HepG2 (cell line): ENCODE data around the gene RPS6KA2. TPM values are rescaled to one million over a fixed set of nuclear protein-coding genes. Genes with fewer than 3 reads are reported as not detected.

Experiments
- ATAC-seq: fragments of 200-7000 bp; cut with Tn5 transposase; 3 replicates; pipeline ENCODE4 v1.9.1; 2020; ENCODE audit warnings: mild to moderate bottlenecking, moderate library complexity
- BruUV-seq: library from RNA; stranded (reverse); fragments of 400-500 nt; replicated peaks from 2 replicates; lab custom pipeline; 2021; lab: Mats Ljungman, UMichigan
- CTCF ChIA-PET: fragments of 300-600 bp; formaldehyde crosslinking; extraction: SDS; loops from one replicate; lab custom pipeline; 2021; ENCODE audit warnings: low total read pairs, inconsistent platforms, low intra/inter-chr PET ratio; lab: Yijun Ruan, JAX
- POLR2A ChIA-PET: fragments of 350-600 bp; sonication (Branson Sonifier 250); formaldehyde crosslinking; loops from one replicate; lab custom pipeline; 2020; ENCODE audit warnings: antibody characterized with exemption, inconsistent platforms; lab: Yijun Ruan, JAX
- DNase-seq: peaks from one replicate; pipeline ENCODE4 v3.0.0-alpha.2; 2015; ENCODE audit warnings: low spot score
- FAIRE-seq: peaks from 3 replicates; lab custom pipeline; 2011; peaks lifted over from hg19 to GRCh38; lab: Jason Lieb, UNC
- H2AFZ ChIP-seq: one replicate; pipeline ENCODE4 v1.6.1; 2011; ENCODE audit warnings: low read length, inconsistent platforms
- H3K27ac ChIP-seq: fragments of 300-600 bp; 3 replicates; pipeline ENCODE4 v1.8.0; 2011; ENCODE audit warnings: mixed run types, mild to moderate bottlenecking, mixed read lengths, low read length, inconsistent platforms; ENCODE audit not compliant: insufficient read depth; ENCODE audit errors: extremely low read length
- H3K27me3 ChIP-seq, 2 experiments: fragments of 200-600 bp in 1 of 2; 2 replicates in 1 of 2; 3 replicates in 1 of 2; pipeline versions ENCODE4 v1.6.0 to v1.8.0; 2011; ENCODE audit warnings: low read length in 2 of 2, mild to moderate bottlenecking in 2 of 2, moderate library complexity in 2 of 2, inconsistent platforms in 1 of 2; ENCODE audit not compliant: insufficient read depth in 2 of 2, control insufficient read depth in 1 of 2
- H3K36me3 ChIP-seq, 2 experiments: fragments of 200-600 bp in 1 of 2; replicated peaks in 1 of 2; 2 replicates in 1 of 2; 3 replicates in 1 of 2; pipeline versions ENCODE4 v1.5.1 to v1.8.0; 2011; ENCODE audit warnings: low read length in 2 of 2, inconsistent platforms in 1 of 2; ENCODE audit not compliant: insufficient read depth in 2 of 2, control insufficient read depth in 1 of 2
- H3K4me1 ChIP-seq: 2 replicates; pipeline ENCODE4 v1.5.1; 2012; ENCODE audit warnings: low read length, inconsistent platforms; ENCODE audit not compliant: insufficient read depth
- H3K4me2 ChIP-seq: 2 replicates; pipeline ENCODE4 v1.6.0; 2011; ENCODE audit warnings: low read depth, low read length, inconsistent platforms
- H3K4me3 ChIP-seq, 3 experiments: fragments of 200-600 bp in 1 of 3; sonication (generic), shearing (Covaris generic) in 1 of 3; replicated peaks in 1 of 3; 2 replicates each; pipeline ENCODE4 v1.5.1; 2011 to 2016; ENCODE audit warnings: low read length in 3 of 3, inconsistent platforms in 2 of 3, low read depth in 2 of 3, mild to moderate bottlenecking in 2 of 3, control low read depth in 1 of 3, mixed read lengths in 1 of 3; ENCODE audit not compliant: insufficient read depth in 1 of 3
- H3K79me2 ChIP-seq: one replicate; pipeline ENCODE4 v1.6.1; 2011; ENCODE audit warnings: low read length, inconsistent platforms; ENCODE audit not compliant: insufficient read depth
- H3K9ac ChIP-seq: 2 replicates; pipeline ENCODE4 v1.6.0; 2011; ENCODE audit warnings: mild to moderate bottlenecking, low read depth, low read length, inconsistent platforms; ENCODE audit not compliant: insufficient read depth
- H3K9me3 ChIP-seq: 2 replicates; pipeline ENCODE4 v1.5.1; 2012; ENCODE audit warnings: mild to moderate bottlenecking, low read length
- H4K20me1 ChIP-seq: 2 replicates; pipeline ENCODE4 v1.6.0; 2011; ENCODE audit warnings: inconsistent platforms, mild to moderate bottlenecking, low read length, moderate library complexity; ENCODE audit not compliant: insufficient read depth
- ARID2 ChIP-seq: sonication (generic); formaldehyde crosslinking; IDR thresholded peaks from 2 replicates; pipeline ENCODE4 v1.8.1; 2022; ENCODE audit warnings: mild to moderate bottlenecking, missing genetic modification reagents, borderline replicate concordance
- CAMTA2 ChIP-seq: sonication (generic); formaldehyde crosslinking; IDR thresholded peaks from 2 replicates; pipeline ENCODE4 v1.4.0; 2020; ENCODE audit warnings: mild to moderate bottlenecking, missing genetic modification reagents, borderline replicate concordance
- FOSL2 ChIP-seq: sonication (generic); formaldehyde crosslinking; IDR thresholded peaks from 2 replicates; pipeline ENCODE4 v1.4.0; 2020; ENCODE audit warnings: missing genetic modification reagents
- IKZF1 ChIP-seq: fragments of 450-650 bp; IDR thresholded peaks from 2 replicates; pipeline ENCODE4 v1.7.1; 2016
- SETDB1 ChIP-seq: sonication (generic); formaldehyde crosslinking; IDR thresholded peaks from 2 replicates; pipeline ENCODE4 v1.5.1; 2020; ENCODE audit warnings: missing genetic modification reagents, mild to moderate bottlenecking, borderline replicate concordance
- ZNF138 ChIP-seq: sonication (generic); formaldehyde crosslinking; IDR thresholded peaks from 2 replicates; pipeline ENCODE4 v1.5.0; 2020; ENCODE audit warnings: mild to moderate bottlenecking, low read depth, missing genetic modification reagents
- ZNF317 ChIP-seq: sonication (generic); formaldehyde crosslinking; IDR thresholded peaks from 2 replicates; pipeline ENCODE4 v1.5.0; 2020; ENCODE audit warnings: mild to moderate bottlenecking, missing genetic modification reagents
- WGBS: methylation state at CpG from one replicate; pipeline ENCODE4 v1.1.6; 2017; ENCODE audit warnings: low lambda C conversion rate; 5-methylcytosine and 5-hydroxymethylcytosine counted together
- in situ Hi-C: cut with HindIII; loops from 2 replicates; pipeline ENCODE4 v1.10.0; 2017; ENCODE audit warnings: low pct_unique_long_range_greater_than_20kb; ENCODE audit not compliant: extremely low pct_ligation_motif_present
- intact Hi-C: fragments of 100-400 bp; cut with micrococcal nuclease; formaldehyde crosslinking; loops from one replicate; pipeline ENCODE4 v1.10.0; 2022; ENCODE audit not compliant: unreplicated experiment
- polyA plus RNA-seq, 8 experiments: library from polyadenylated mRNA; depleted of rRNA in 3 of 8; stranded (reverse) in 7 of 8; unstranded in 1 of 8; fragments of >200 nt; fragmentation: Illumina TruSeq in 4 of 8; extraction: Trizol in 4 of 8; gene quantifications; 2 replicates each; pipeline versions ENCODE4 v1.2.1 to v1.2.3, GENCODE V29; 2011 to 2016; ENCODE audit warnings: low read depth in 4 of 8, missing spikeins in 1 of 8, mixed read lengths in 1 of 8; ENCODE audit not compliant: insufficient read depth in 1 of 8
- total RNA-seq, 5 experiments: library from RNA; depleted of rRNA; stranded (reverse); fragments of >200 nt; fragmentation: Illumina TruSeq; extraction: Trizol; gene quantifications; 2 replicates each; pipeline ENCODE4 v1.2.3, GENCODE V29; 2016; ENCODE audit warnings: low read depth in 1 of 5
- TF ChIP-seq, protein P1 (sequence below): sonication (generic); formaldehyde crosslinking; IDR thresholded peaks from 2 replicates; pipeline ENCODE4 v1.4.0; 2020; ENCODE audit warnings: missing genetic modification reagents
- TF ChIP-seq, protein P2 (sequence below): IDR thresholded peaks from 2 replicates; pipeline ENCODE4 v1.6.1; 2012; ENCODE audit warnings: inconsistent platforms

RPS6KA2 gene
- total and polyA plus RNA-seq, 2 of the 13 experiments (the other 11 are each of a cell fraction or from before 2014, with no cell fraction given): 0.22 to 0.38 TPM

GRCh38 chr6:166419717-166420116 is 207.3 kb downstream of the RPS6KA2 start (continued):
- no peak for TF ChIP-seq SETDB1 (CRISPR knock-in tag)
- TF ChIP-seq ARID2 (CRISPR knock-in tag): no peak
- TF ChIP-seq, protein P1, sequence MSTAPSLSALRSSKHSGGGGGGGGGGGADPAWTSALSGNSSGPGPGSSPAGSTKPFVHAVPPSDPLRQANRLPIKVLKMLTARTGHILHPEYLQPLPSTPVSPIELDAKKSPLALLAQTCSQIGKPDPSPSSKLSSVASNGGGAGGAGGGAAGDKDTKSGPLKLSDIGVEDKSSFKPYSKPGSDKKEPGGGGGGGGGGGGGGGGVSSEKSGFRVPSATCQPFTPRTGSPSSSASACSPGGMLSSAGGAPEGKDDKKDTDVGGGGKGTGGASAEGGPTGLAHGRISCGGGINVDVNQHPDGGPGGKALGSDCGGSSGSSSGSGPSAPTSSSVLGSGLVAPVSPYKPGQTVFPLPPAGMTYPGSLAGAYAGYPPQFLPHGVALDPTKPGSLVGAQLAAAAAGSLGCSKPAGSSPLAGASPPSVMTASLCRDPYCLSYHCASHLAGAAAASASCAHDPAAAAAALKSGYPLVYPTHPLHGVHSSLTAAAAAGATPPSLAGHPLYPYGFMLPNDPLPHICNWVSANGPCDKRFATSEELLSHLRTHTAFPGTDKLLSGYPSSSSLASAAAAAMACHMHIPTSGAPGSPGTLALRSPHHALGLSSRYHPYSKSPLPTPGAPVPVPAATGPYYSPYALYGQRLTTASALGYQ: no peak
- TF ChIP-seq, all 625 proteins: peak for 3

GRCh38 chr6:166419286-166419685 is 207.8 kb downstream of the RPS6KA2 start:
- Histone ChIP-seq H3K4me3 (no peak overlapping the region), H2AFZ (no peak overlapping the region), H3K36me3 (no peaks in the 10 kb centered on the region), H3K9ac (no peak overlapping the region), H3K4me1 (peaks cover 21% of the 10 kb centered on the region), H3K79me2 (no peaks in the 10 kb centered on the region), H3K9me3 (no peaks in the 10 kb centered on the region), H3K4me2 (no peak overlapping the region), H3K27me3 (peaks cover 4 to 38% of the 10 kb centered on the region in 2 experiments; a peak in 4 of 5 replicates), H3K27ac (no peak overlapping the region), H4K20me1 (0 out of 2 replicates have a peak, but pooled peaks cover 4% of the 10 kb centered on the region)
- ChIA-PET POLR2A (no interaction called here), CTCF (no interaction called here)
- intact Hi-C loops (no loop called here), in situ Hi-C loops (no loop called here)
- DNase-seq (no peak), ATAC-seq (peak; percentile 8; the same call in 1 of the 3 replicates), FAIRE-seq (no peak)
- TF ChIP-seq IKZF1: no peak
- TF ChIP-seq ZNF138 (CRISPR knock-in tag): no peak
- 0 out of 2 replicates have a peak, but pooled peaks have one; percentile 79 for TF ChIP-seq ZNF317 (CRISPR knock-in tag)
- TF ChIP-seq FOSL2 (CRISPR knock-in tag): peak; percentile 83
- no peak for TF ChIP-seq CAMTA2 (CRISPR knock-in tag)
- TF ChIP-seq, protein P2, sequence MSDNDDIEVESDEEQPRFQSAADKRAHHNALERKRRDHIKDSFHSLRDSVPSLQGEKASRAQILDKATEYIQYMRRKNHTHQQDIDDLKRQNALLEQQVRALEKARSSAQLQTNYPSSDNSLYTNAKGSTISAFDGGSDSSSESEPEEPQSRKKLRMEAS: peak; percentile 32; the same call in 1 of the 2 replicates
- 10% methylated on average over 7 of the region's 7 CpGs for WGBS
- no TSS peak for BruUV-seq
